Loucy (cell line): Measurements from ENCODE around the gene CYGB.

Source experiments
- H2AFZ ChIP-seq: fragments of 200-600 bp; sonication (generic); 2 replicates; pipeline ENCODE4 v1.6.0; 2016; ENCODE audit warnings: antibody characterized with exemption, mild to moderate bottlenecking, low read length, moderate library complexity
- H3F3A ChIP-seq: fragments of 200-600 bp; 2 replicates; pipeline ENCODE4 v1.6.0; 2016; ENCODE audit warnings: antibody characterized with exemption, low read depth, mild to moderate bottlenecking
- H3K27me3 ChIP-seq: fragments of 200-600 bp; sonication (generic); 2 replicates; pipeline ENCODE4 v1.6.1; 2014; ENCODE audit warnings: low read length, mild to moderate bottlenecking; ENCODE audit not compliant: insufficient read depth, poor library complexity, severe bottlenecking
- H3K36me3 ChIP-seq: fragments of 200-600 bp; sonication (generic); 2 replicates; pipeline ENCODE4 v1.6.1; 2016; ENCODE audit warnings: low read length; ENCODE audit not compliant: insufficient read depth
- H3K4me1 ChIP-seq: fragments of 200-600 bp; sonication (generic); 2 replicates; pipeline ENCODE4 v1.5.1; 2014; ENCODE audit warnings: low read length, mild to moderate bottlenecking; ENCODE audit not compliant: insufficient read depth, poor library complexity, severe bottlenecking
- H3K4me2 ChIP-seq: fragments of 200-600 bp; sonication (generic); 2 replicates; pipeline ENCODE4 v1.6.0; 2014; ENCODE audit warnings: antibody characterized with exemption, low read length, low read depth, mild to moderate bottlenecking; ENCODE audit not compliant: poor library complexity, severe bottlenecking
- H3K4me3 ChIP-seq: fragments of 200-600 bp; sonication (generic); 2 replicates; pipeline ENCODE4 v1.5.1; 2014; ENCODE audit warnings: low read length, mild to moderate bottlenecking, mixed read lengths; ENCODE audit not compliant: poor library complexity, severe bottlenecking
- H3K79me2 ChIP-seq: fragments of 200-600 bp; sonication (generic); 2 replicates; pipeline ENCODE4 v1.6.1; 2014; ENCODE audit warnings: low read length; ENCODE audit not compliant: insufficient read depth
- H3K9ac ChIP-seq: fragments of 200-600 bp; sonication (generic); 2 replicates; pipeline ENCODE4 v1.6.0; 2014; ENCODE audit warnings: mild to moderate bottlenecking, low read depth, low read length, moderate library complexity; ENCODE audit not compliant: poor library complexity, severe bottlenecking
- H3K9me2 ChIP-seq: fragments of 200-600 bp; sonication (generic); replicated peaks from 2 replicates; pipeline ENCODE4 v1.6.1; 2016; ENCODE audit warnings: low read depth, low read length, mixed read lengths
- H3K9me3 ChIP-seq: fragments of 200-600 bp; sonication (generic); 2 replicates; pipeline ENCODE4 v1.6.1; 2014; ENCODE audit warnings: mild to moderate bottlenecking, antibody characterized with exemption, low read length, low read depth; ENCODE audit not compliant: insufficient read depth
- H4K20me1 ChIP-seq: fragments of 200-600 bp; sonication (generic); 2 replicates; pipeline ENCODE4 v1.6.0; 2014; ENCODE audit warnings: antibody characterized with exemption, low read length, mild to moderate bottlenecking; ENCODE audit not compliant: insufficient read depth, poor library complexity, severe bottlenecking
- EZH2phosphoT487 ChIP-seq: fragments of 200-600 bp; IDR thresholded peaks from 2 replicates; pipeline ENCODE4 v1.6.1; 2018; ENCODE audit warnings: antibody characterized with exemption, mild to moderate bottlenecking, moderate library complexity, borderline replicate concordance
- TF ChIP-seq, protein P1 (sequence below): fragments of 200-600 bp; sonication (generic); conservative IDR thresholded peaks from 2 replicates; pipeline ENCODE4 v1.5.1; 2014; ENCODE audit warnings: mild to moderate bottlenecking, antibody characterized with exemption, low read length

The CYGB gene

DNA sequence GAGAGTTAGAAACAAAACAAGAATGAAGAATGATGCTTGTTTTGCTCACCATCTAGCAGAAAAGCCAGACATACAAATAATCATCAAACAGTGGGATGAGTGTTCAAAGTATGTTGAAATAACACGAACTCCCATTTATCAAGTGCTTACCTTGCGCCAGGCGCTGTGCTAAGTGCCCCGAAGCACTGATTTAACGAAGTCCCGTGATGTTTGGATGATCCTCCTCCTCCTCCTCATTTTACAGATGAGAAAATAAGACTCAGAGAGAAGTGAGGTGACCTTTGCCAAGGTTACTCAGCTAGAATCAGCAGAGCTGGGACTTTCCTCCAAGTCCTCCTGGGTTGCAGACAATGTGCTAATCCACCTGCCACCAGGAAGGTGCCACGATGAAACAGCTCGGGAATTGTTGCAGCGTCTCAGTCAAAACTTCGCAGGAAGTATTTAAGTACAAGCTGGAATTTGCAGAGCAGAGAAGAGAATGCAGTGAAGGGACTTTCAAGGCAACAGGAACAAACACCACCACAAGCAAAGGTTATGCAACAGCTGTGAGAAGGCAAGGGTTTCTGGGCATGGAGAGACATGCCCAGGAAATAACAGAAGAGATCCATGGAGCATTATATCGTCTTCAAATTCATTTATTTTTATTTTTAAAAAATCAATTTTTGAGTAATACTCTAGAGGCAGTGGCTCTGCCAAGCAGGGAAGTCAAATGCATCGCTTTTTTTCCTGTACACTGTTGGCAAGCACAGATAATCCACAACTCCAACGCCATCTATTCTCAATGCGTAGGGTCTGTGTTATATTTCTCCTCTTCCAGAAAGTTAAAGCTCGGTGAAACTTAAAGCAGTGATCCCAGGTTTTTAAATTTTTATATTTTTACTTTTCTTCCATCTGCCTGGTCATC lies 13.5 kb upstream of the CYGB start:
- Histone ChIP-seq H3K9ac (peak overlapping the region; percentile 66), H3K4me3 (no peak overlapping the region), H3F3A (peaks cover 8% of the 10 kb centered on the region; the same call in 1 of the 2 replicates), H4K20me1 (no peaks in the 10 kb centered on the region), H3K36me3 (no peaks in the 10 kb centered on the region), H3K9me3 (no peaks in the 10 kb centered on the region), H3K4me2 (no peak overlapping the region), H2AFZ (no peak overlapping the region), H3K27me3 (no peaks in the 10 kb centered on the region), H3K4me1 (peaks cover 74% of the 10 kb centered on the region), H3K9me2 (no peaks in the 10 kb centered on the region), H3K79me2 (peaks cover 13% of the 10 kb centered on the region; the same call in 1 of the 2 replicates)
- no peak for TF ChIP-seq EZH2phosphoT487
- TF ChIP-seq, protein P1, sequence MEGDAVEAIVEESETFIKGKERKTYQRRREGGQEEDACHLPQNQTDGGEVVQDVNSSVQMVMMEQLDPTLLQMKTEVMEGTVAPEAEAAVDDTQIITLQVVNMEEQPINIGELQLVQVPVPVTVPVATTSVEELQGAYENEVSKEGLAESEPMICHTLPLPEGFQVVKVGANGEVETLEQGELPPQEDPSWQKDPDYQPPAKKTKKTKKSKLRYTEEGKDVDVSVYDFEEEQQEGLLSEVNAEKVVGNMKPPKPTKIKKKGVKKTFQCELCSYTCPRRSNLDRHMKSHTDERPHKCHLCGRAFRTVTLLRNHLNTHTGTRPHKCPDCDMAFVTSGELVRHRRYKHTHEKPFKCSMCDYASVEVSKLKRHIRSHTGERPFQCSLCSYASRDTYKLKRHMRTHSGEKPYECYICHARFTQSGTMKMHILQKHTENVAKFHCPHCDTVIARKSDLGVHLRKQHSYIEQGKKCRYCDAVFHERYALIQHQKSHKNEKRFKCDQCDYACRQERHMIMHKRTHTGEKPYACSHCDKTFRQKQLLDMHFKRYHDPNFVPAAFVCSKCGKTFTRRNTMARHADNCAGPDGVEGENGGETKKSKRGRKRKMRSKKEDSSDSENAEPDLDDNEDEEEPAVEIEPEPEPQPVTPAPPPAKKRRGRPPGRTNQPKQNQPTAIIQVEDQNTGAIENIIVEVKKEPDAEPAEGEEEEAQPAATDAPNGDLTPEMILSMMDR, result no peak

GRCh38 chr17:76549539-76549938 lies 12.0 kb upstream of the CYGB start:
- Histone ChIP-seq H3K4me3 (no peak overlapping the region), H3K4me1 (peaks cover 79% of the 10 kb centered on the region), H3K27me3 (no peaks in the 10 kb centered on the region), H3K9me3 (no peaks in the 10 kb centered on the region), H3K9ac (peak overlapping the region; percentile 69), H3K79me2 (peaks cover 13% of the 10 kb centered on the region; the same call in 1 of the 2 replicates), H2AFZ (no peak overlapping the region), H4K20me1 (no peaks in the 10 kb centered on the region), H3K36me3 (no peaks in the 10 kb centered on the region), H3F3A (peaks cover 7% of the 10 kb centered on the region; the same call in 1 of the 2 replicates), H3K9me2 (no peaks in the 10 kb centered on the region), H3K4me2 (no peak overlapping the region)
- TF ChIP-seq, protein P1, result no peak
- TF ChIP-seq EZH2phosphoT487, result no peak

DNA sequence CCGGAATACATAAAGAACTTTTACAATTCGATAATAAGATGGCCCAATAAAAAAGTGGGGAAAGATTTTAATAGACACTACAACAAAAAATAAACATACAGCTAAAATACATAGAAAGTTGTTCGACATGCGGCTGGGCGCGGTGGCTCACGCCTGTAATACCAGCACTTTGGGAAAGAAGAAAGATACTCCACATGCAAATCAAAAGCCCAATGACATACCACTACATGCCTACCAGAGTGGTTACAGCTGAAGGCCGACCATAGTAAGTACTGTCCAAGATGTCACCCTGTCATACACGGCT lies 11.7 kb upstream of the CYGB start:
- H2AFZ ChIP-seq, result no peak overlapping the region
- no peaks in the 10 kb centered on the region for H4K20me1 ChIP-seq
- H3K27me3 ChIP-seq, result no peaks in the 10 kb centered on the region
- H3K36me3 ChIP-seq, result no peaks in the 10 kb centered on the region
- peaks cover 13% of the 10 kb centered on the region; the same call in 1 of the 2 replicates for H3K79me2 ChIP-seq
- peak overlapping the region; percentile 69 for H3K9ac ChIP-seq
- H3K4me3 ChIP-seq, result no peak overlapping the region
- no peak for TF ChIP-seq EZH2phosphoT487
- TF ChIP-seq, protein P1, result no peak
- H3K9me2 ChIP-seq, result no peaks in the 10 kb centered on the region
- H3K4me2 ChIP-seq, result no peak overlapping the region
- H3F3A ChIP-seq, result peaks cover 4% of the 10 kb centered on the region; the same call in 1 of the 2 replicates
- H3K9me3 ChIP-seq, result no peaks in the 10 kb centered on the region
- H3K4me1 ChIP-seq, result peaks cover 79% of the 10 kb centered on the region
